Caki2 (cell line): Measurements from ENCODE around the gene ADRA2A. TPM values are rescaled to one million over a fixed set of nuclear protein-coding genes. Genes with fewer than 3 reads are reported as not detected.
A peak's percentile ranks its signal among the peaks of the same experiment; 100 is the strongest.

ENCODE experiments used
- DNase-seq: peaks from one replicate; pipeline ENCODE4 v3.0.0-alpha.2; 2015; ENCODE audit warnings: low read depth
- in situ Hi-C: cut with HindIII; loops from 2 replicates; pipeline ENCODE4 v1.10.0; 2016; ENCODE audit warnings: low sequenced_read_pairs, low pct_unique_long_range_greater_than_20kb, mixed read lengths
- total RNA-seq: library from RNA; depleted of rRNA; stranded (reverse); fragments of >200 nt; shearing (Covaris generic); gene quantifications from 2 replicates; pipeline ENCODE4 v1.2.3, GENCODE V29; 2014; ENCODE audit warnings: low replicate concordance; rRNA removed

Gene ADRA2A
- not detected in 2 replicates for total RNA-seq

DNA sequence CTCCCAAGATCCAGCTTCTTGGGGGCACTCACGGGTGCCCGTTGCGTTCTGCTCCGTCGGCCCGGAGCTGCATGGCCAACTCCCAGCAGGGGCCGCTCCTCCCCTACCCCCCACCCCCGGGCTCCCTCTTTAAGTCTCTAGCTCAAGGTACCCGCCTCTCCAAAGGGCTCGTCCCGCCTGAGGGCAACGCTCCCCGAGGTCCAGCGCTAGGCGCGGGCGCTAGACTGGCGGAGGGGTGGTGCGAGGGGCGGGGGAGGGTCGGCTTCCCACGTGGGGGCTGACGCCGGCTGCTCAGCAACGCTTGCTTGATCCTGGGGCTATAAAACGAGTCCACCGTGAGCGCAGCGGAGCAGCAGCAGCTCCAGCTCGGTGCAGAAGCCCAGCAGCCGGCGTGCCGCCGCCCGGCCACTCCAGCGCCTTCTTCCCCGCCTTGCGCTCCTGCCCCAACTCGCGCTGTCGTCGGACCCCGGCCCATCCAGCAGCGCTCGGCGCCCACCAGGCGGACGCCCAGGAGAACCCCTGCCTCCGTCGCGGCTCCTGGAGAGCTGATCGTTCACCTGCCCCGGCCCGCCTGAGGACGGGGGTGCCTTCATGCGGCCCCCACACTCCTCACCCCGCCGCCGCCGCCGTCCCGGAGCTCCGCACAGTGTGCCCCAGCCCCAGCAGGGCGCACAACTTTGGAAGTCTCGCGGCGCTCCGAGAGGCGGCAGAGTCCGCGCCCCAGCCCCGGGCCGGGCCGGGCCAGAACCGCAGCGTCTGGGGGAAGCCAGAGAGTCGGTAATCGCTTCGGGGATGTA is at the start of gene ADRA2A:
Gene ADRA2A (plus strand): TSS at position 348 of the 797 bp plus-strand sequence. CDS start 968 bp downstream, outside the sequence.
- in situ Hi-C loops, result no loop called here
- DNase-seq, result no peak

DNA sequence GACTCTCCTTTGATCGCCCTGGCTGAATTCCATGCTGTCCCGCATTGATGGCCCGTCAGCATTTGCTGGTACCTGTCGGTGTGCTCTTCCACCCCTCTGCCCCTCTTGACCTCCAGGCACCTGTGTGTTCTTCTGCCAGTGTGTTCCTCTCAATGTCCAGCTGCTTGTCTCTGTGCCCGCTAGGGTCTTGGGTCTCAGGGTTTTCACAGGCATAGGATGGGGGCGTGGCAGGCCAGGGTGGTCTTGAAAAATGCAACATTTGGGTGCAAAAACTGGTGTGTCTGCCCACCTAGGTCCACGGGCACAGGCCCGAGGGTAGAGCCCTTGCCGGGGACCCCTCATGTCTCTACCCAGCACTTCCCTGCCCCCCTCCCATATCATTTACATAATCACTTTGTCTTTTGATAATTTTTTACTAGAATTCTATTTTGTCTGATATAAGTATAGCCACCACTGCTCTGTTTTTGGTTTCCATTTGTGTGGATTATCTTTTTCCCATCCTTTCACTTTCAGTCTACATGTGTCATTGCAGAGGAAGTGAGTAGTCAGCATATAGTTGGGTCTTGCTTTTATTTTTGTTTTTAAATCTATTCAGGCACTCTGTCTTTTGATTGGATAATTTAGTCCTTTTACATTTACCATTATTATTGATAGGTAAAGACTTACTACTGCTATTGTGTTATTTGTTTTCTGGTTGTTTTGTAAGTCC is 46.6 kb upstream of the ADRA2A start:
- DNase-seq, result no peak
- in situ Hi-C loops, result no loop called here

DNA sequence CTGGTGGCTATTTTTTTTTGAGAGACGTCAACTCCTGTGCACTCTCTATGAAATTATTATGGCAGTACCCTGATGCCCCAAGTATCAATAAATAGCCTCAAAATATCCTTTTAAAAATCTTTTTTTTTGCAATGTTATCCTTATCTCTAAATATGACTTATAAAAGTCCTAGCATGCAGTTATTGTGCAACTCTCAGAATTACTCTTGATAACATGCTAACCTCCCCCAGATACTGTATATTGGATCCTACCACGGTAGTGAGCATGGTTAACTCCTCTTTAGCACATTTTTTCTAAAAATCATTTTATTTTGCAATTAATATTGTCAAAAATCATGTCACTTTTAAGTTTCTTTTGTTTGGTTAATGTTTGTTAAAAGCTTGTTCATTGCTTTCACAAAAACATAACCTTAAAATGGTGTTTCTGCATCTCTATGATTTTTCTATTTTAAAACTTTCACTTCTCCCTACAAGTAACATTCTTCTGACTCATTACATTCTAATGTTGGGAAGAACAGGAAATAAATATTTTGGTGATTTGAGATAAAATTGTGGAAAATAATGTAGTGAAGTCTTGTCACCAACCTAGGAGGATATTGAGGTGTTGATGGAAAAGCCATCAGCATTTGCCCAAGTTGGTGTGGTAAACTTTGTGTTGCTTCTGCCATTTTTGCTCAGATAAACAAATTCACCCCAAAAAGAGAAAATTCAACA is 42.1 kb upstream of the ADRA2A start:
- no peak for DNase-seq
- in situ Hi-C loops, result no loop called here

DNA sequence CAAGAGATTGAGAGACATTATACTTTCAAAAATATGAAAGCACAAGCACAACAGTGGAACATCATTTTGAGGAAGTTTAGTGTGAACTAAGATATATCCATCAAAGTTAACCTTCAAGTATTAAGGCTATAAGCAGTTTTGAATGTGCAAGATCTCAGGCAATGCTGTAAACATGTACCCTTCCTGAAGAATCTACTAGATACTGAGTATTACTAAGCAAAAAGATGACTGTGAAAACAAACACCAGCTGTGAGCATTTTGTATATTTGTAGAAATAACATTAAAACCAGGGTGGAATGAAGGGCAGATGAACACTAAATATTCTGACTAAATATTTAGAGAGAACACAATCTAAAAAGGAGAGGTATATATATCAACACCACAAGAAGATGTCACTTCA is 41.3 kb upstream of the ADRA2A start:
- DNase-seq, result no peak
- in situ Hi-C loops, result no loop called here

DNA sequence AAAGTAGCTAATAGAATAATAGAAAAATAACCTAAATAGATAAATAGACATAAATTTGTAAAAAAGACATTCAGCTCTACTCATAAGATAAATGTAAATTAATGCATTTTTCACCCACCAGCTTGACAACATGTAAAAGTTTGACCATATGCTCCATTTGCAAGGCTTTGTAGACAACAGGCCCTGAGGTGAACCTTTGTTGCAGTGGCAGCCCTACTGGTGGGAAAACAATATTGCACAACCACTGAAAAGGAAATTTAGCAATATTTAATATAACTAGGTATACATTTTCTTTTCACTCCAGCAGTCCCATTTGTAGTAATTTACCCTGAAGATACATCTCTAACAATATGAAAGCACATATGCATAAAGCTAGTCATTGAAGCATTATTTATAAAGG is 39.0 kb upstream of the ADRA2A start:
- DNase-seq, result no peak

DNA sequence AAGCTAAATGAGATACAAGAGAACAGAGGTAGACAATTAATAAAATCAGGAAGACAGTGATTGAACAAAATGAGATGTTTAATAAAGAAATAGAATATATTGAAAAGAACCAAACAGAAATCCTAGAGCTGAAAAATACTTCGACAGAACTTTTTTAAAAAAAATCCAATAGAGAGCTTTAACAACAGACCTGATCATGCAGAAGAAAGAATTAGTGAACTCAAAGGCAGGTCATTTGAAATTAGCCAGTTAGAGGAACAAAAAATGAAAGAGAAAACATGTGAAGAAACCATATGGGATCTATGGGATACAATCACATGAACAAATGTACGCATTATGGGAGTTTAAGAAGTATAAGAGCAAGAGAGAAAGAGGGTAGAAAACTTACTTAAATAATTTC is 37.3 kb upstream of the ADRA2A start:
- DNase-seq, result no peak
- in situ Hi-C loops, result no loop called here

More for the DNA sequence above, 39.0 kb upstream of the ADRA2A start:
- in situ Hi-C loops, result no loop called here

DNA sequence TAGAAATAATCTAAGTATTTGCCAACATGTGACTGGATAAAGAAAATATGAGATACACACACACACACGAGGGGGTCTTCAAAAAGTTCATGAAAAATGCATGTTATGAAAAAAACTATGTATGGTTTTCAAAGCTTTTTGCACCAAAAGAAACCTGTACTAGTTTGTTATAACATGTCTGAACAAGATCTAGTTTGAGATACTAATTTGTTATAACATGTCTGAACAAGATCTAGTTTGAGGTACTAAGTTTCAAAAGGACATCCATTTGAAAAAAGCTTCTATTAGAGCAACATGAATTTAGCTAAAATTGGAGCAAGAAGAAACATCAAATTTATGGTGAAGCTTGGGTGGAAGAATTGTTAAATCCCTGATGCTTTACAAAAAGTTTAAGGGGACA is 19.8 kb upstream of the ADRA2A start:
- in situ Hi-C loops, result no loop called here
- no peak for DNase-seq

DNA sequence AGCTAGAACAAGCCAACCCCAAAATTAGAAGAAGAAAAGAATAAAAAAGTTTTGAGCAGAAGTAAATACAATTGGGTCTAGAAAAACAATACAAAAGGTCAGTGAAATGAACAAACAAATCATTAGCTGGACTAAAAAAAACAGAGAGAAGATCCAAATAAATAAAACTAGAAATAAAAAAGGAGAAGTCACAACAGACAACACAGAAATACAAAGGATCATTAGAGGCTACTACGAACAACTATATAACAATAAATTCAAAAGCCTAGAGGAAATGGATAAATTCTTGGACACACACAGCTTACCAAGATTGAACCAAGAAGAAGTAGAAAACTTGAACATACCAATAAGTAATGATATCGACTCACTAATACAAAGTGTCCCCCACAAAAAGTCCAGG is 13.4 kb upstream of the ADRA2A start:
- no peak for DNase-seq
- in situ Hi-C loops, result no loop called here

DNA sequence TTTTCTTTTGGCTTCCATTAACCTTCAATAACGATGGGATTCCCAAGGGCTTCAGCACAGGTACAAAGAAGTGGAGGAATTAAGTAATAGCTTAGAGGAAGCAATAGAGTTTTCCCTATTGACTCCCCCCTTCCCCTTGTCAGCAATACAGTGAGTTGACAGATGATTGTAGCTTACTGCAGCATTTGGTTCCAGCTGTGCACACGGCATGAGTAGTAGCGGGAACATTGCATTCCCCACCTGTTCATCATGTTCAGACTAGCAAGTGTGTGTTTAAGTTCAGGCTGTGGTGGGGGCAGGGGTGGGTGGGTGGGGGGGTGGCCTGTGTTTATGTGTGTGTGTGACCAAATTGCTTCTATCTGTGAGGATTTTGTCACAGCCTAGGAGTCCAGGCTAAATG is 4.6 kb upstream of the ADRA2A start:
- no peak for DNase-seq
- in situ Hi-C loops, result no loop called here

DNA sequence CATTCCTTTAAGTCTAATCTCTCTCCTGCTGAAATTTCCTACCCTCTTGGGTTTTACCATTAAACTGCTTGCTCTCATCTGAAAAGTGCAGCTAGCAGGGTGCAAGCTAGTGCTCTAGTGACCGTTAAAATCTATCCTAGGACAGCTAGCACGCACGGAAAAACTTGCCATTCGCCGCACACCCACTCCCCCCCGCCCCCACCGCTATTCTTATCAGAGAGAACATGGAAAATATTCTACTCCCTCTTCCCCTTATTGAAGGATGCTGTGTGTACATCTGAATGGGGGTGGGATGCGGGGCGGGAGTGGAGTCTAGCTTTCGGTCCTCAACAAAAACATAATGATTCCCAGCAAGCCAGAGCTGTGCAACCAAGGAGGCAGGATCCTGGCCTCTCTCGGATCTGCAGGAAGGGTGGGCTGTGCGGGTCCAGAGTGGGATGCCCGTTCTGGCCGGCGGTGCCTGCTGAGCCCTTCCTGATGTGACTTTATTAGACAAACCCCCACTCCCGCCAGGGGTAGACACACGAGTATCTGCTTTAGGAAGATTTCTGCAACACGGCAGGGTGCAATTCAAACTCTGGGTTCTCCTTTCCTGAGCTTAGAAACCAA is 1.1 kb upstream of the ADRA2A start:
- no peak for DNase-seq

DNA sequence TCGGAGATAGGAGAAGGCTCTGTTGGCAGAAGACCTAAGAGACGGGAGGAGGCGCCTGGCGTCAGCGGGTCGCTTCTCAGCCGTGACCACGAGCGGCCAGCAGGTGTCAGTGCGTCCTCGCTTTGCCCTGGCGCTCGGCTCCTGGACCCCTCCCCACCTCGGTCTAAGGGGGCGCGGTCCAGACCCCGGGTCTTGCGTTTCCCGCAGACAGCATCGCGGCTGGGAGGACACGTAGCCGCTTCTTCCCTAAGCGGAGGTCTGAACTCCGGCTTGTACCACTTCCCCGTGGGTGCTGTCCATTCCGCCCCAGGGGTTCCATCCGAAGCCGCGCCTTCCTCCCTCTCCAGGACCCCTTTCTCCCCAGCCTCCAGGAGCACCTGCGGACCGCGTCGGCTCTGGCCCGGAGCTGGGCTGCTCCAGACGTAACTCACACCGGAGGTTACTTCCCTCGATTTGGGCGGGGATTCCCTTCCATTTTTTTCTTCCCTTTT is 593 bp upstream of the ADRA2A start:
- DNase-seq, result peak; percentile 53
- in situ Hi-C loops, result no loop called here

More for the DNA sequence above, 1.1 kb upstream of the ADRA2A start:
- in situ Hi-C loops, result no loop called here

DNA sequence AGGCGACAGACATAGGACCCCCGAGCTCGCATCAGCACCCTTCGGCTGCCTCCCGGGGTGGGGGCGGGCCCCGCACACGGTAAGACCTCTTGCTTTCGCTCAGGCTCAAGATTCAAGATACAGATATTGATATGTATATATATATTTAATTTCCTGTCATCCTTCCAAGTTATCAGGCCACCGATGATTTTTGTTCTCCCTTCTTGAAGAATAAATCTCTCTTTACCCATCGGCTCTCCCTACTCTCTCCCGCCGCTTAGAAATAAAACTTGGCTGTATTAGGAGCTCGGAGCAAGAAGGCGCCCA is 603 bp downstream of the ADRA2A start:
- in situ Hi-C loops, result no loop called here
- no peak for DNase-seq

DNA sequence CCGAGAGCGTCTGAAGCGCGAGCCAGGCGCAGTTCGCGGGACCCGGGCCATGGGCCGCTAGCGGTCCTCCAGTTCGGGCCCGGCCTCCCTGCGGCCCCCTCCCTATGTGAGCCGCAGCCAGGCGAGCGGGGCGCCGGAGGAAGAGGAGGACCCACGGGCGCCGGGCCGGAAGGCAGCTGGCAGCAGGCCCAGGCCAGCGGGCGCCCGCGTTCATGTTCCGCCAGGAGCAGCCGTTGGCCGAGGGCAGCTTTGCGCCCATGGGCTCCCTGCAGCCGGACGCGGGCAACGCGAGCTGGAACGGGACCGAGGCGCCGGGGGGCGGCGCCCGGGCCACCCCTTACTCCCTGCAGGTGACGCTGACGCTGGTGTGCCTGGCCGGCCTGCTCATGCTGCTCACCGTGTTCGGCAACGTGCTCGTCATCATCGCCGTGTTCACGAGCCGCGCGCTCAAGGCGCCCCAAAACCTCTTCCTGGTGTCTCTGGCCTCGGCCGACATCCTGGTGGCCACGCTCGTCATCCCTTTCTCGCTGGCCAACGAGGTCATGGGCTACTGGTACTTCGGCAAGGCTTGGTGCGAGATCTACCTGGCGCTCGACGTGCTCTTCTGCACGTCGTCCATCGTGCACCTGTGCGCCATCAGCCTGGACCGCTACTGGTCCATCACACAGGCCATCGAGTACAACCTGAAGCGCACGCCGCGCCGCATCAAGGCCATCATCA is 1.1 kb downstream of the ADRA2A start:
- in situ Hi-C loops, result no loop called here
- DNase-seq, result no peak

DNA sequence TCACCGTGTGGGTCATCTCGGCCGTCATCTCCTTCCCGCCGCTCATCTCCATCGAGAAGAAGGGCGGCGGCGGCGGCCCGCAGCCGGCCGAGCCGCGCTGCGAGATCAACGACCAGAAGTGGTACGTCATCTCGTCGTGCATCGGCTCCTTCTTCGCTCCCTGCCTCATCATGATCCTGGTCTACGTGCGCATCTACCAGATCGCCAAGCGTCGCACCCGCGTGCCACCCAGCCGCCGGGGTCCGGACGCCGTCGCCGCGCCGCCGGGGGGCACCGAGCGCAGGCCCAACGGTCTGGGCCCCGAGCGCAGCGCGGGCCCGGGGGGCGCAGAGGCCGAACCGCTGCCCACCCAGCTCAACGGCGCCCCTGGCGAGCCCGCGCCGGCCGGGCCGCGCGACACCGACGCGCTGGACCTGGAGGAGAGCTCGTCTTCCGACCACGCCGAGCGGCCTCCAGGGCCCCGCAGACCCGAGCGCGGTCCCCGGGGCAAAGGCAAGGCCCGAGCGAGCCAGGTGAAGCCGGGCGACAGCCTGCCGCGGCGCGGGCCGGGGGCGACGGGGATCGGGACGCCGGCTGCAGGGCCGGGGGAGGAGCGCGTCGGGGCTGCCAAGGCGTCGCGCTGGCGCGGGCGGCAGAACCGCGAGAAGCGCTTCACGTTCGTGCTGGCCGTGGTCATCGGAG is 1.8 kb downstream of the ADRA2A start:
- no peak for DNase-seq
- in situ Hi-C loops, result no loop called here

DNA sequence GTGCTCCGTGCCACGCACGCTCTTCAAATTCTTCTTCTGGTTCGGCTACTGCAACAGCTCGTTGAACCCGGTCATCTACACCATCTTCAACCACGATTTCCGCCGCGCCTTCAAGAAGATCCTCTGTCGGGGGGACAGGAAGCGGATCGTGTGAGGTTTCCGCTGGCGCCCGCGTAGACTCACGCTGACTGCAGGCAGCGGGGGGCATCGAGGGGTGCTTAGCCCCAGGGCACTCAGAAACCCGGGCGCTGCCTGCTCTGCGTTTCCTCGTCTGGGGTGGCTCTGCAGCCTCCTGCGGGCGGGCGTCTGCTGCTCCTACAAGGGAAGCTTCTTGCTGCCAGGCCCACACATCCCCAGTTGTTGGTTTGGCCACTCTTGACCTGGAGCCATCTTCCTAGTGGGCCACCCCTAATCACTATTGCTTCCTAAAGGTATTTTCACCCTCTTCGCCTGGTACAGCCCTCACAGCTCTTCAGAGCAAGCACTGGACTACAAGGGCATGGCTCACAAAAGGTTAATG is 2.5 kb downstream of the ADRA2A start:
- DNase-seq, result no peak
- in situ Hi-C loops, result no loop called here

DNA sequence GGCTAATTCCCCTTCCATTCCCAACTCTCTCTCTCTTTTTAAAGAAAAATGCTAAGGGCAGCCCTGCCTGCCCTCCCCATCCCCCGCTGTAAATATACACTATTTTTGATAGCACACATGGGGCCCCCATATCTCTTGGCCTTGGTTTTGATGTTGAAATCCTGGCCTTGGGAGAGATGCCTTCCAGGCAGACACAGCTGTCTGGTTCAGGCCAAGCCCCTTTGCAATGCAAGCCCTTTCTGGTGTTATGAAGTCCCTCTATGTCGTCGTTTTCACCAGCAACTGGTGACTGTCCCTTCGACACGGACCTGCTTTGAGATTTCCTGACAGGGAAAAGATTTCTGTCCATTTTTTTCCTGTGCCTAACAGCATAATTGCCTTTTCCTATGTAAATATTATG is 3.0 kb downstream of the ADRA2A start:
- in situ Hi-C loops, result no loop called here
- DNase-seq, result no peak

DNA sequence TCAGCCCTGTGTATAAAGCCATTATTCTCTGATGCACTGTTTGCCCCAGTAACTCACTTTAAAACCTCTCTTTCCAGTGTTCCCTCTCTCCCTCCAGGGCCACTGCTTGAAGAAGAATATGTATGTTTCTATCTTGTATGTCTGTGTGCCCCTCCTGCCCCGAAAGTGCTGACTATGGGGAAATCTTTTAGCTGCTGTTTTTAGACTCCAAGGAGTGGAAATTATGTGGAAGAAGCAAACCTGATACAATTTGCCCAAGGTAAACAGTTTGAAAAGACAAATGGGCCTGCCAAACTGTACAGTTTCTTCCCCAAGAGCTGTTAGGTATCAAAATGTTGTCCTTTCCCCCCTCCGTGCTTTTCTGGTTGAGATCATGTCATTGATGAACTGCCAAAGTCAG is 3.4 kb downstream of the ADRA2A start:
- in situ Hi-C loops, result no loop called here
- DNase-seq, result no peak
